Umbilical cord (tissue), 2 donors: ENCODE data around the gene TMEM244. TPM values are rescaled to one million over a fixed set of nuclear protein-coding genes. Genes with fewer than 3 reads are reported as not detected.
A peak's percentile ranks its signal among the peaks of the same experiment; 100 is the strongest.
"Not testable (repeated sequence)": the region's sequence is repeated elsewhere in the genome, so short reads cannot be mapped to it uniquely, and the experiment has no call there.

ENCODE experiments used
- DNase-seq: peaks from one replicate; pipeline ENCODE4 v3.0.0-alpha.2; 2015; ENCODE audit warnings: low spot score
- total RNA-seq: library from RNA; depleted of rRNA; stranded (reverse); fragments of >200 nt; gene quantifications from one replicate; pipeline ENCODE4 v1.2.3, GENCODE V29; 2014; ENCODE audit warnings: low replicate concordance; ENCODE audit not compliant: insufficient read depth

TMEM244 gene, protein sequence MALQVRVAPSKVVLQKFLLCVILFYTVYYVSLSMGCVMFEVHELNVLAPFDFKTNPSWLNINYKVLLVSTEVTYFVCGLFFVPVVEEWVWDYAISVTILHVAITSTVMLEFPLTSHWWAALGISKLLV
- total RNA-seq = not detected

- DNase-seq = no peak
Observed at GRCh38 chr6:129860908-129861665, at the start of gene TMEM244. Gene TMEM244 (minus strand): TSS chr6:129861315. CDS start chr6:129861188, 127 bp downstream.

GRCh38 chr6:129908858-129909257 lies 47.7 kb upstream of the TMEM244 start:
- no peak for DNase-seq

- DNase-seq = no peak
Observed at GRCh38 chr6:129908356-129908755, 47.2 kb upstream of the TMEM244 start.

DNA sequence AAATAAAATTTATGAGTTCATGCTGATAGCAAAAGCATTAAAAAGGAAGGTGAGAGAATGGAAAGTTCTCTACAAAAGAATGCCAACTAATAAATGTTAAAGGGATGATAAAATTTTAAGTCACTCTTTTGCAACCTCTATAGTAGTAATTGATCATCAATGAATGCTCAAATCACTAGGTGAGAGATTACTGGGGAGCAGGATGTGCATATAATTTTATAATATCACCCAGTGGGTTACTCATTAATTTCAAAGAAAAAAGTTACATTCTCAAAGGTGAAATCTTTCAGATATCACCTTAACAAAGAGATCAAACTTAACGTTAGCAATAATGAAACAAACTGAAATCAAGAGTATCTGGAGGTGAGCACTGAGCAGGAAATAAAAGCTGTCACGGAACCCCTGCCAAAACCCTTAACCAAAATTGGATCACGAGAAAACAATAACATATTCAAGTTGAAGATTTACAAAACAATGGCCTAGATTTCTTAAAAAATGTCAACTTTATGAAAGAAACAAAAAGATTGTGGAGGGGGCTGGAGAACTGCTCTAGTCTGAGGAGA lies 45.5 kb upstream of the TMEM244 start:
- no peak for DNase-seq

- no peak for DNase-seq
Observed at GRCh38 chr6:129903082-129903481, 42.0 kb upstream of the TMEM244 start.

GRCh38 chr6:129902681-129903080 lies 41.6 kb upstream of the TMEM244 start:
- no peak for DNase-seq

- DNase-seq = no peak
Observed at GRCh38 chr6:129901910-129902309, 40.8 kb upstream of the TMEM244 start.

GRCh38 chr6:129895692-129896091 lies 34.6 kb upstream of the TMEM244 start:
- DNase-seq = no peak

DNA sequence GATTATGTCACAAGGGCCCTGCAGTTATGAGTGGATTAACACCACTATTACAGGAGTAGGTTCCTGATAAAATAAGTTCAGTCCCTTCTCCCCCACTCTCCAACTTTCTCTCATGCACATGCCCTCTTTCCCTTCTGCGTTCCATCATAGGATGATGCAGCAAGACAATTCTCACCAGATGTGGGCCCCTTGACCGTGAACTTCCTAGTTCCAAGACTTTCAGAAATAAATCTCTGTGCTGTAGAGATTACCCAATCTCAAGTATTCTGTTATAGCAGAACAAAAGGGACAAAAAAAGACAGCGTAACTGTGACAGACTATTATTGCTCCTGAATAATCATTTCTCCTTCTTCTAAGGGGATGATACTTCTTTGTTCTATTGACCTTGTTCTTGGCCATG lies 33.8 kb upstream of the TMEM244 start:
- DNase-seq = no peak

DNA sequence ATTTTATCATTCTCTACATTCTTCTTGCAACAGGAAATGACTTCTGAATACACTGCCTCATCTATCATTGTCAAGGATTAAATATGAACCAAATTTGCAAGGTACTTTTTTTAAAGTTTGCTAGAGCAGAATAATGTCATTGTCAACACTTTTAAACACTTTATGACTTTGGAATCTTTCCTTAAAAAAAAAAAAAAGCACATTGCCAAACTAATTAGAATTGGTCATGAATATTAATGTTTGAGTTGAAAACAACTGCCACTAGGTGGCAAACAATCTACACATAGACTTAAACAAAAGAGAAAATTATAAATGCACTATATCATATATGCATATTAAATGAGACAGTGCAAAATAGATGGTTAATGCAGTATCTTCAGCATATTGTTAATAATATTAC lies 32.5 kb upstream of the TMEM244 start:
- DNase-seq = peak; percentile 17

DNA sequence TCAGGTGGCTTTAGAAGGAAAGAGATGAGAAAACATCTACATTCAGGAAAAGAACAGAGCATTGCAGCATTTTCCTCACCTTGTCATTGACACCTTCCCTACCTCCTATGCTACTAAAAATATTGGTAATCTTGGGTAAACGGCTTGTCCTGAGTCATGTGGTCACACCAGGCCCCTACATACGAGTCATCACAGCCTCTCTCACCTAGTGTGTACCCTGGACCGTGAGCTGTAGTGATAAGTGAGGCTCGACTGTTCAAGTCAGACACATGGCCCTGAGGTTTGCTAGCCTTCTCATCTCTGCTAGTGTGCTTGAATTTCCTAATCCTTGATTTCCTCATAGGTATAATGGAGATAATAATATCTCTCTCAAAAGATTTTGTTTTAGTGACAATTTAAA lies 29.6 kb upstream of the TMEM244 start:
- DNase-seq = no peak

DNA sequence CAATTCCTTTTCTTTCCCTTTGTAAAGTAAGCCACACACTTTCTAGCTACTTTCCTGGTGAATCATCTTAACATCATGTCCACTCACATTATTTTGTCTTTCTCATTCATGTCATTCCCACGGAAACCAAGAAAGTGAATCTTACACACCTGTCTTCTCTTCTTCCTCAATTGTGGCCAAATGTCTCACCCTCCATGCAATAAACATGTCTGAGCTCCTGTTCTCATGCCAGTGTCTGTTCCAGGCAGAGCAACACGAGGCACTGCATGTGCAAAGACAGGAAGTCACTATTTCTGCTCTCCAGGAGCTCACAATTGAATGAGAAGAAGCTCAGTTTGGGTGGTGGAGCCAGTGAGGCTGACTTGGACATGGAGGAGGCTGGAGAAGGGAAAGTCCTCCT lies 29.0 kb upstream of the TMEM244 start:
- no peak for DNase-seq

GRCh38 chr6:129889580-129889979 lies 28.5 kb upstream of the TMEM244 start:
- DNase-seq = no peak

DNA sequence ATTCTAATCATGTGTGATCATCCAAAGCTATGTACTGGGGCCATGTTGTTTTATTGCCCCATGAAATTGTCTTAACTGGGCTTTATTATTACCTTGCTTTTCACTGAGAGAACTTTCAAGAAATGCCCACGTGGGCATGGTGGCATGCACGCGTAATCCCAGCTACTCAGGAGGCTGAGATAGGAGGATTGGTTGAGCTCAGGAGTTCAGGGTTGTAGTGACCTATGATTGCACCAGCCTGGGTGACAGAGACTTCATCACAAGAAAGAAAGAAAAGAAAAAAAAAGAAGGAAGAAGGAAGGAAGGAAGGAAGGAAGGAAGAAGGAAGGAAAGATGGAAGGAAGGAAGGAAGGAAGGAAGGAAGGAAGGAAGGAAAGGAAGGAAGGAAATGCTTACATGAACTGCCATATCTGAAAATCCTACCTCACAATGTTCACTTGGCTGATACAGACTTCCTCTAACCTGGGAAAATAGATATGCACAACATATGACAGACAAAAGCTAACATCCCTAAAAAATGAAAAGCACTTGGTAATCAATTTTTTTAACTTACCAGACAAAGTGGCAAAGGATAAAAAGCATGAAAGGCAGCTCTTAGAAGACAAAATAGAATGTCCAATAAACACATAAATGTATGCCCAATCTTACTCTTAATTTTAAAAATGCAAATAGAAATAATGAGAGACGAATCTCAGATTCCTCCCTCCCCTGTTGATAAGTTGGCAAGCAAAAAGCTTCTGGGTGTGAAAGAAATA lies 25.5 kb upstream of the TMEM244 start:
- DNase-seq = no peak

DNA sequence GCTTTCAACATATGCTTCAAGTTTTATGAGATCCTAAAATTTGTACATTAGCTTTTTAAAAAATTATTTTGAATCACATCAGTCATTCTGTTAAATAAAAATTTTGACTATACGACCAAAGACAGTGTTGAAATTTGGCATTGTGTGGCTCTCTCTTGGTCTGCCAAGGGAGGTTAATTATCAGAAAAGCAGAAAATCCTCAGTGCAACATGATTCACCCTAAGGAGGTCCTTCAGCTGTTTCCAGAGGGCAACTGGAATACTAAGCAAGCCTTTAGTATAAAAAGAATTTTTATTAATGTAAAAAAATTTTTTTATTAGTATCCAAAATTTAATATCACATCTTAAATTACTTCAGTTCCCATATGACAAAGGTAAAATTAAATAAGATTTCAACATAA lies 23.1 kb upstream of the TMEM244 start:
- DNase-seq = no peak

- no peak for DNase-seq
Observed at GRCh38 chr6:129882510-129883023, 21.5 kb upstream of the TMEM244 start.

- not testable (repeated sequence) for DNase-seq
Observed at GRCh38 chr6:129877894-129878293, 16.8 kb upstream of the TMEM244 start.

DNA sequence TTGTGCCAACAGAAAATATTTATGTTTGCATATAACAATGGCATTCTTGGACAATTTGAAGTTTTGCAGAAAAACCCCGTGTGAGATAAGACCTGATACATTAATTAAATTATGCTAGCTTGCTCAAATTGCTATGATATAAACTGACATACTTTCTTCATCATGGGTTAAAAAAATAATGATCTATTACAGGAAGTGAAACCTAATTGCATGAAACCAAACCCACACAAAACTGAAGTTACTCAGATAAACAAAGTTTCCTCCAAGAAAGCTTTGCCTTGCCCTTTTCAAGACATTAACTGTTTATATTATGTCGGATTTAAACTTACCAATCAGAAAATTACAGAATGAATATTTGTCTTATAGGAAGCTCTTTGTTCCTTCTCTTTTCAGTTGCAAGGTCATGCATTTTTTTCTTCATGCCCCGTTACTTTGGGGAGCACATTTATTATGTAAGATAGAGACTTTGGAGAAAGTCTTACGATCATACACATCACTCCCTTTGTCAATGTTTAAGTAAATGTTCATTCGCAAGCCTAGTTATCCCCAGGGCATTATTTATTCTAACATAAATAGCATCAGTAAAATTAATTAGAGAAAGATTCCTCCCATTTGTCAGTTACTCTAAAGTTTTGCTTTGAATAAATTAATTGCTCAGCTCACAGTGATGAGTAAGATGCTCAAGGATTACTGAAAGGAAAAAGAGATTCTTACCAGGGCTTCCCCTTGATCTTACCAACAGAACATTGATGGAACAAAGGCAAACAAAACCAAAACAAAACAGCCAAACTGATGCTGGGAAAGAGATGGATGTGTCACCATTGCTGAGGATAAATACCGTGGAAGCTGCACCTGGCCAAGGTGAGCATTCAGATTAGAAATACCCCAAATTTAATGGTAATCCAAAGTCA lies 14.8 kb upstream of the TMEM244 start:
- DNase-seq = no peak

GRCh38 chr6:129874837-129875236 lies 13.7 kb upstream of the TMEM244 start:
- no peak for DNase-seq

GRCh38 chr6:129872586-129872985 lies 11.5 kb upstream of the TMEM244 start:
- peak; percentile 48 for DNase-seq

GRCh38 chr6:129871221-129871620 lies 10.1 kb upstream of the TMEM244 start:
- no peak for DNase-seq
